ENCODE data around the gene FBXL19.

The FBXL19 gene

GRCh38 chr16:30902029-30902972 lies 21.1 kb upstream of the FBXL19 start (continued):
- TF ChIP-seq, protein P1, sequence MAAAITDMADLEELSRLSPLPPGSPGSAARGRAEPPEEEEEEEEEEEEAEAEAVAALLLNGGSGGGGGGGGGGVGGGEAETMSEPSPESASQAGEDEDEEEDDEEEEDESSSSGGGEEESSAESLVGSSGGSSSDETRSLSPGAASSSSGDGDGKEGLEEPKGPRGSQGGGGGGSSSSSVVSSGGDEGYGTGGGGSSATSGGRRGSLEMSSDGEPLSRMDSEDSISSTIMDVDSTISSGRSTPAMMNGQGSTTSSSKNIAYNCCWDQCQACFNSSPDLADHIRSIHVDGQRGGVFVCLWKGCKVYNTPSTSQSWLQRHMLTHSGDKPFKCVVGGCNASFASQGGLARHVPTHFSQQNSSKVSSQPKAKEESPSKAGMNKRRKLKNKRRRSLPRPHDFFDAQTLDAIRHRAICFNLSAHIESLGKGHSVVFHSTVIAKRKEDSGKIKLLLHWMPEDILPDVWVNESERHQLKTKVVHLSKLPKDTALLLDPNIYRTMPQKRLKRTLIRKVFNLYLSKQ (tag by site-specific recombination; IDR thresholded peaks at IDR 0.05; ENCODE audit: borderline replicate concordance): no peak
- TF ChIP-seq ZNF157 (tag by site-specific recombination; IDR thresholded peaks at IDR 0.05): no peak
- no peak for TF ChIP-seq ZNF18 (tag by site-specific recombination; IDR thresholded peaks at IDR 0.05)
- TF ChIP-seq HOXC10 (CRISPR knock-in tag; IDR thresholded peaks at IDR 0.05): no peak
- no peak for TF ChIP-seq ZNF626 (tag by site-specific recombination; IDR thresholded peaks at IDR 0.05)
- TF ChIP-seq TSHZ1 (tag by site-specific recombination; IDR thresholded peaks at IDR 0.05; ENCODE audit: borderline replicate concordance): no peak
- TF ChIP-seq ZNF701 (tag by site-specific recombination; IDR thresholded peaks at IDR 0.05): no peak
- no peak for TF ChIP-seq ZNF311 (tag by site-specific recombination; IDR thresholded peaks at IDR 0.05; ENCODE audit: borderline replicate concordance)
- TF ChIP-seq ZNF266 (tag by site-specific recombination; IDR thresholded peaks at IDR 0.05; ENCODE audit: low read depth): no peak
- peak; percentile 58; the same call in 1 of the 2 replicates for TF ChIP-seq ZNF2 (tag by site-specific recombination; IDR thresholded peaks at IDR 0.05)
- no peak for TF ChIP-seq MYNN (tag by site-specific recombination; IDR thresholded peaks at IDR 0.05; ENCODE audit: borderline replicate concordance)
- no peak for TF ChIP-seq ZNF184 (tag by site-specific recombination; IDR thresholded peaks at IDR 0.05)
- TF ChIP-seq KLF10 (tag by site-specific recombination; IDR thresholded peaks at IDR 0.05): peak; percentile 87
- TF ChIP-seq ZXDB (tag by site-specific recombination; IDR thresholded peaks at IDR 0.05): 0 out of 2 replicates have a peak, but pooled peaks have one; percentile 25
- TF ChIP-seq ZNF175 (tag by site-specific recombination; IDR thresholded peaks at IDR 0.05): no peak
- no peak for TF ChIP-seq ZNF837 (tag by site-specific recombination; IDR thresholded peaks at IDR 0.05)
- no peak for TF ChIP-seq ZFP69B (tag by site-specific recombination; IDR thresholded peaks at IDR 0.05)
- TF ChIP-seq OSR2 (tag by site-specific recombination; IDR thresholded peaks at IDR 0.05): no peak
- TF ChIP-seq ZNF274 (IDR thresholded peaks at IDR 0.05; ENCODE audit: low read length): no peak
- no peak for TF ChIP-seq ZNF274 (tag by site-specific recombination; IDR thresholded peaks at IDR 0.05; ENCODE audit: borderline replicate concordance)
- no peak; the same call in 1 of the 2 replicates for TF ChIP-seq ZNF677 (tag by site-specific recombination; IDR thresholded peaks at IDR 0.05)
- no peak for TF ChIP-seq ZNF23 (tag by site-specific recombination; IDR thresholded peaks at IDR 0.05; ENCODE audit: borderline replicate concordance)
- peak; percentile 52 for TF ChIP-seq ZNF335 (tag by site-specific recombination; conservative IDR thresholded peaks at IDR 0.05)
